Natural killer cell treated with Interleukin-12 subunit alpha and Interleukin-12 subunit beta and Interleukin-15 and Interleukin-18, amount 100 ng/mL, for 72 hours (primary cell): ENCODE results near the gene DHRS13. TPM values are rescaled to one million over a fixed set of nuclear protein-coding genes. Genes with fewer than 3 reads are reported as not detected.
"Not testable (repeated sequence)": the region's sequence is repeated elsewhere in the genome, so short reads cannot be mapped to it uniquely, and the experiment has no call there.

Experiments
- ATAC-seq, 2 donors: fragments of 150-1000 bp; cut with Tn5 transposase in 1 of 2; sonication (Bioruptor Pico), chemical (Tn5 transposase) in 1 of 2; 2 replicates each; pipeline ENCODE4 v1.10.0; 2021
- DNase-seq: peaks from one replicate; pipeline ENCODE4 v3.0.0; 2022; ENCODE audit warnings: low spot score
- H3K27ac Mint-ChIP-seq, 2 donors: 1 replicate in 1 of 2; 2 replicates in 1 of 2; pipeline ENCODE4 v1.8.0; 2022; ENCODE audit warnings: mixed read lengths in 2 of 2, mild to moderate bottlenecking in 1 of 2, moderate library complexity in 1 of 2
- H3K27me3 Mint-ChIP-seq, 2 donors: 1 replicate in 1 of 2; 2 replicates in 1 of 2; pipeline ENCODE4 v1.8.0; 2022; ENCODE audit warnings: mixed read lengths in 2 of 2
- H3K36me3 Mint-ChIP-seq: one replicate; pipeline ENCODE4 v1.8.0; 2022; ENCODE audit warnings: mixed read lengths
- H3K4me1 Mint-ChIP-seq, 2 donors: 1 replicate in 1 of 2; 2 replicates in 1 of 2; pipeline ENCODE4 v1.8.0; 2022; ENCODE audit warnings: low read depth in 2 of 2, mixed read lengths in 2 of 2, mild to moderate bottlenecking in 1 of 2
- H3K4me3 Mint-ChIP-seq: one replicate; pipeline ENCODE4 v1.8.0; 2022; ENCODE audit warnings: mixed read lengths
- H3K9me3 Mint-ChIP-seq: 2 replicates; pipeline ENCODE4 v1.8.0; 2022; ENCODE audit warnings: mixed read lengths
- total RNA-seq, 2 donors: library from RNA; stranded (reverse); gene quantifications; one replicate each; pipeline ENCODE4 v1.2.3, GENCODE V29; 2022

Gene DHRS13
- total RNA-seq, 2 donors from 2014 or later = 22.5 to 26.1 TPM

DNA sequence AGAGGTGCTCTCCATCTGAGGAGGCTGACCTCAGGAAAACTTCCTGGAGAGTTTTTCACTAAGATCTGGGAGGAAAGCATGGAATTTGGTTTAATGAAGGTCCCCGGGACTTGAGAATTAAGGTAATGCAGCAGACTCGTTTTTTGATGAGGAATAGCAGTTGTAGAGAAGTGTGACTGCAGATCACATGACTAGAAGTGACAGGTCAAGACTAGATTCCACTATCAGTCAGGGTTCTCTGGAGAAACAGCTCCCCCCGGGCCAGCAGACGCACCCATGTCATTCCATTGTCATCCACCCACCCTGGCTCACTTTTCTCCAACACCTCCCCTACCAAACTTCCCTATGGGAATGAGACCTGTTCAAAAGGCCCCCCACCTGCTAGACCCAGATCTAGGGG, 1.9 kb upstream of the DHRS13 start:
- no peak for ATAC-seq
- Mint-ChIP-seq H3K4me3 (no peak overlapping the region), H3K4me1 (peaks cover 22 to 25% of the 10 kb centered on the region in 2 donors), H3K27me3 (no peaks in the 10 kb centered on the region), H3K27ac (no peak overlapping the region), H3K9me3 (no peaks in the 10 kb centered on the region), H3K36me3 (no peaks in the 10 kb centered on the region)
- peak; percentile 18 for DNase-seq

DNA sequence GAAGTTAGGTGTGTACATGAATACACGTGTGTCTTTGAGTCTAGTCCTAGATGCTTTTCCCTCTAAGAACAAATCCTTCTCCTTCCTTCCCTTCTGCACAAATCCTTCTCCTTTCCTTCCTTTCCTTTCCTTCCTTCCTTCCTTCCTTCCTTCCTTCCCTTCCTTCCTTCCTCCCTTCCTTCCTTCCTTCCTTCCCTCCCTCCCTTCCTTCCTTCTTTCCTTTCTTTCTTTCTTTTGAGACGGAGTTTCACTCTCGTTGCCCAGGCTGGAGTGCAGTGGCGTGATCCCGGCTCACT, 615 bp upstream of the DHRS13 start:
- not testable (repeated sequence) for H3K27me3 Mint-ChIP-seq, H3K9me3 Mint-ChIP-seq, ATAC-seq, DNase-seq, H3K36me3 Mint-ChIP-seq
- H3K4me1 Mint-ChIP-seq = peaks cover 25 to 32% of the 10 kb centered on the region in 2 donors
- peak overlapping the region; percentile 60 for H3K4me3 Mint-ChIP-seq
- H3K27ac Mint-ChIP-seq = peak overlapping the region; percentile 57 to 65

DNA sequence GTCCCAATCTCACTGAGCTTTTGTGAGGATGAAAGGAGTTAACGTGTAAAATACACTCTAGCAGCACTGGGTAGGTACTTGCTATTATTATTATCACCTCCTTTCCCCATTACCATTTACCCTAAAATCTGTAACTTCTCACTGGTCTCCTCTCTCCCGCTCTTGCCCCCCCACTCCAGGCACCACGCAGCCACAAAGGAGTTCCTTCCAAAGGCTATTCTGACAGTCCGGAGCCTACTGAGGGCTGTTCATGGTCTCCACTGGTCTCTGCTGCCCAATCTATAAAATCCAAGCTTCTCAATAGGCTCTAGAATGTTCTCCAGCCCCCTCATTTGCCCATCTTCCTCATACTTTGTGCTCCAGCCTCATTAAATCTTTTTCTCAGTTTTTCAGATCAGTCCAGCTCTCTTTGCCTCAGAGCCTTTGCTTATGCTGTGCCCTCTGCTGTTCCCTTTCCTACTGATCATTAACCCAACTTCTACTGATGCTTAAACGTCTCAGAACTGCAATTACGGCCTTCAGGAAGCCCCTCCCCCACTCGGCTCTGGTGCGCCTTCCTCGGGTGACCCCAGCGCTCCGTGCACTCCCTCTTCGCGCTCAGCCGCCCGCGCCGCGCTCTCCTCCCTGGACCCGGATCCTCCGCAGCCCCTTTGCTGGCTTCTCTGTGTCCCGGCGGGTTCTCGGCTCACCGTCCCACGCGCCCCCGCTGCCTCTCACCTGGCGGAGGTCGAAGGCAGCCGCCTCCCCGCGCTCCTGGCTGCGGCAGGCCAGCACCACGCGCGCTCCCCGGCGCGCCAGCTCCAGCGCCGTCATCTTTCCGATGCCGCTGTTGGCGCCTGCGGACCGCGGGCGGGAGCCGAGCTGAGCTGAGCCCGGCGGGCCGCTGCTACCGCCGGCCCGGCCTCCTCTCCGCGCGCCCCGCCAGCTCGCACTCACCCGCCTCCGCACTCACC, 737 bp downstream of the DHRS13 start:
- peaks cover 31 to 38% of the 10 kb centered on the region in 2 donors for H3K4me1 Mint-ChIP-seq

DNA sequence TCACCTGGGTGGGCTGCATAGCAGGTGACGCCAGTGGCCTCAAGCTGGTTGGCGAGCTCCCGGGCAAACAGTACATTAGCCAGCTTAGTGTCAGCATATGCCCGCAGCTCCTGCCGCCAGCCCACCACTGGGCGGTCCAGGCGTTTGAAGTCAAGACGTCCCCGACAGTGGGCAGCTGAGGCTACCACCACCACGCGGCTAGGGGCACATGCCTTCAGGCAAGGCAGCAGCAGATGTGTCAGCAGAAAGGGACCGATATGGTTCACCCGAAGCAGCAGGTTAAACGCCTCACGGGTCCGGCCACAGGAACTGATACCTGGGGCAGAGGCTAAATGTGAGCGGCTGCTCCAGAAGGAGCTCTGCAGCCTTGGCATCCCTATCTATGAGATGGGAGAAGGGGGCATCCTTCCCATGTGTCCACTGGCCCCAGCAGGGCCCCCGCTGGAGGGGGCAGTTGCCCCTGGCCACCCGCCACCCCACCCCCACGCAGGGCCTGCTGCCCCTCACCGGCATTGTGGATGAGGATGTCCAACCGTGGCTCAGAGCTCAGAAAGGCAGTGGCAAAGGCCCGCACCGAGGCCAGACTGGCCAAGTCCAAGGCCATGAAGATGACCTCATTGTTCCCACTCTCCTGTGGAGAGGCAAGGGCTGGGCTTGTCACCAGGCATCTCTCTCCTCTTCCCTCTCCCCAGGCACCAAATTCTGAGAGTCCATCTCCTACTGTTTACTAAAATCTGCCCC, 1.7 kb downstream of the DHRS13 start:
- Mint-ChIP-seq H3K36me3 (no peaks in the 10 kb centered on the region), H3K27me3 (no peaks in the 10 kb centered on the region), H3K9me3 (no peaks in the 10 kb centered on the region), H3K27ac (peak overlapping the region; percentile 65 to 76), H3K4me3 (peak overlapping the region; percentile 93), H3K4me1 (peaks cover 40 to 45% of the 10 kb centered on the region in 2 donors)
- DNase-seq (peak; percentile 54), ATAC-seq (no peak)

More for the DNA sequence above, 737 bp downstream of the DHRS13 start:
- Mint-ChIP-seq H3K36me3 (no peaks in the 10 kb centered on the region), H3K9me3 (no peaks in the 10 kb centered on the region), H3K4me3 (peak overlapping the region; percentile 93), H3K27me3 (no peaks in the 10 kb centered on the region), H3K27ac (peak overlapping the region; percentile 65 to 76)
- DNase-seq = peak; percentile 71
- ATAC-seq = peak; percentile 60 to 73

DNA sequence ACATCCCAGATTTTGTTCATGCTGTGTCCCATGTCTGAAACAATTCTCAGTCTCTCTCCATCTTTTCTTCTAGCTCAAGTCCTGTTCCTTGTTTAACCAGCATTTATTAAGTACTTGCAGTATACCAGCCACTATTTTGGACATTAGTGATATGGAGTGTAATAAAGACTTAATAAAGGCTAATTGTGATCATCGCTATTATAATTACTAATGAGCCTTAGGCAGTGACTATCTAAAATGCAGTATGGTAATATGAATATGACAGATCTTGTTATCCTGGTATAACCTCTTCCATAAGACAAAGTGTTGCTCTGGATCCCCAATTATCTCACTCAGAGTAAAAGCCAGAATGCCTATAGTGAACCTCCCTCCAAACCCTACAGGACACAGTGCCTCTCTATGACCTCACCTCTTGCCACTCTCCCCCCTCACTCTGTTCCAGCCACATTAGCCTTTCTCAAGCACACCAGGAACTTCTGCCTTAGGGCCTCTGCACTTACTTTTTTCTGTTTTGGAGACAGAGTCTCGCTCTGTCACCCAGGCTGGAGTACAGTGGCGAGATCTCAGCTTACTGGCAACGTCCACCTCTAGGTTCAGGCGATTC, 3.6 kb downstream of the DHRS13 start:
- peak; percentile 15 for DNase-seq
- Mint-ChIP-seq H3K36me3 (no peaks in the 10 kb centered on the region), H3K4me1 (peaks cover 46 to 50% of the 10 kb centered on the region in 2 donors), H3K4me3 (peak overlapping the region; percentile 54), H3K9me3 (no peaks in the 10 kb centered on the region), H3K27me3 (no peaks in the 10 kb centered on the region), H3K27ac (peak overlapping the region; percentile 62 to 93)
- no peak for ATAC-seq

DNA sequence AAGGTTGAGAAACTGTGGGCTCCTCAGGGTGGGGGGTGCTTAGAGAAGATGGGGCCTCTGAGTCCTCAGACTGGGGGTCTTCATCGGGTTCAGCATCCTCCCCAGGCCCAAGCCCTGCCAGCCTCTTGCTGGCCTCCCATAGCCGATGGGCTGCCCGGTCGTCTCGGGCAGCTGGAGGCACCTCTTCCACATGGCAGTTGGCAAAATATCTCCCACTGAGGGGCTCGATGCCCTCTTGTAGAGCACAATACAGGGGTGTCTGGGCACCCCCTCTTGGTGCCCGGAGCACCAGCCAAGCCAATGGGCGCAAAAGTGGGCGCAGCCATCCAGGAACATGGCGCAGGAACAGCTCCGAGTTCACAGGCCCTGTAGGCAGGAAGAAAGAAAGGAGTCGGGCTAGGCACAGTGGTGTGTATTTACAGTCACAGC, 4.3 kb downstream of the DHRS13 start:
- H3K9me3 Mint-ChIP-seq = no peaks in the 10 kb centered on the region
- no peak for ATAC-seq
- H3K4me3 Mint-ChIP-seq = peak overlapping the region; percentile 93
- H3K27me3 Mint-ChIP-seq = no peaks in the 10 kb centered on the region
- H3K36me3 Mint-ChIP-seq = no peaks in the 10 kb centered on the region
- peak; percentile 32 for DNase-seq
- H3K27ac Mint-ChIP-seq = peak overlapping the region; percentile 93 to 97
- peaks cover 47 to 53% of the 10 kb centered on the region in 2 donors for H3K4me1 Mint-ChIP-seq

DNA sequence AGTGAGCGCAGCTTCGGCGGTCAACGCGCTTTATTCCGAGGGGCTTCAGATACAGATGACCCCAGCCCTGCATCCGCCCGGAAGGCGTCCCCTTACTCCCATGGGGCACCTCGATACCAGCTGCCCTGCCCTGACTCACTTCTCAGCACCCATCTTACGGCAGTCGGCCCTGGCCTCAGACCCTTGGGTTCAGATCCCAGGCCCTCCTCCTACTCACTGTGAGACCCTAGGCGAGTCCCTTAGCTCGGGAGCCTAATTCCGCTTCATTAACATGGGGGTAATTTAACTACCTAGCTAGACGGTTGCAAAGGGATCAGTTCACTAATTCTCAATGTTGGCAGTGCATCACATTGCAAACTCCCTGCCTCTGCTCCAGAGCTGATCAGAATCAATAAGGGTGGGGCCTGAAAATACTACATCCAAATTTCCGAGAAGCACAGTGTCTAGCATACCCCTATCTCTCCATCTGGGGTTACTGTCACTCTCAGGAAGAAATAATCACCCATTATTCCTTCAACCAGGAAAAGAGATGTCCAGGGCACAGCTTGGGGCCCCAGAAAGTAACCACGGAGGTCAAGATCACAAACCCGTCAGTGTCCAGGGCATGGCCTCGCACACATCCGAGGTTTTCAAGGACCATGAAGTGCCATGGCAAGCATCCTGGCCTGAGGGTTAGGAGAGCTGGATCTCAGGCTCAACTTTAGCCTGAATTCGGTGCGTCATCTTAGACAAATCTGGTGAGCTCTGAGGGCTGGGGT, 4.9 kb downstream of the DHRS13 start:
- Mint-ChIP-seq H3K27me3 (no peaks in the 10 kb centered on the region), H3K4me1 (peaks cover 48 to 54% of the 10 kb centered on the region in 2 donors), H3K9me3 (no peaks in the 10 kb centered on the region), H3K4me3 (peak overlapping the region; percentile 93), H3K27ac (peak overlapping the region; percentile 93 to 97), H3K36me3 (no peaks in the 10 kb centered on the region)
- ATAC-seq (no peak), DNase-seq (peak; percentile 23)

DNA sequence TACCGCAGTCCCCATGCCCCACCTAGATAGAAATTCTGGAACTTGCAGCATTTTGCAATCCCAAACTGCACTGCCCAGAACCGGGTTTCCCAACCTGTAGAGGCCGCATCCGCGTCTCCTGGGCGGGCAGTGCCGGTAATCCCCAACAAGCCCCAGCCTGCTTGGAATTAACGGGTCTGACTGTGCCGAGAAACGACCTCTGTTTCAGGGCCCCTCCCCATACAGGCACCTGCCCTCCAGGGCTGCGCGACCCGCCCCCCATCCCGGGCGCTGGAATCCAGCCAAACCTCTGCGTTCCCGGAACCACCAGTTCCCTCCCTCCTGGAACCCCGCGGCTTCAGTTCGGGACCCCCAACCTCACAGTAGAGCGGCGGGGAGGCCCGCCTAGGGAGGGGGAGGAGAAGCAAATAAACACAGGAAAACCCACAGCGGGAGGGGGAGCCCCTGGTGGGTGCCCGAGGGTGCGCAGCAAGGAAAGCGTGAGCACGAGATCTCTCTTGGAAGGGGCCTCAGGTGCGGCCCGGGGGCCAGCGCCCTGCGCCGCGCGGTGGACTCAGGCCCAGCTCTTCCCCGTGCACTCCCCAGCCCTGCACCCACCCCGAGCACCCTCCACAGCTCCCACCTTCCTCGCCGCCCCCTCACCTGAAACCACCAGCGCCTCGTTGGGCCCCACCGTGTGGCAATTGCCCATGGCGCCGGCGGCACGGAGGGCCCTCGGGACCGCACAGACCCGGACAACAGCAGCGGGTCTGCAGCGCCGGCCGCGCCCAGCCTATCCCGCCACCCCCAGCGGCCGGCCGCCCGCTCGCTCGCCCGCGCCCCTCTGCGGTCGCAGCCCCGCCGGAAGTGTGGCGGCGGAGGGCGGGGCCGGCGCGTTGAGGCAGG, 5.8 kb downstream of the DHRS13 start, which contains the start of gene FLOT2:
FLOT2 (minus strand) TSS at position 850 of the 885 bp plus-strand sequence; CDS start at position 691, 159 bp downstream.
- ATAC-seq (peak; percentile 76 to 77), DNase-seq (peak; percentile 76)
- H3K4me1 Mint-ChIP-seq = peaks cover 50 to 57% of the 10 kb centered on the region in 2 donors
- H3K4me3 Mint-ChIP-seq = peak within 1 kb of the TSS; percentile 93
- H3K9me3 Mint-ChIP-seq = no peaks in the 10 kb centered on the region
- no peaks in the 10 kb centered on the region for H3K27me3 Mint-ChIP-seq
- H3K36me3 Mint-ChIP-seq = no peaks in the 10 kb centered on the region
- peak within 1 kb of the TSS; percentile 93 to 97 for H3K27ac Mint-ChIP-seq

DNA sequence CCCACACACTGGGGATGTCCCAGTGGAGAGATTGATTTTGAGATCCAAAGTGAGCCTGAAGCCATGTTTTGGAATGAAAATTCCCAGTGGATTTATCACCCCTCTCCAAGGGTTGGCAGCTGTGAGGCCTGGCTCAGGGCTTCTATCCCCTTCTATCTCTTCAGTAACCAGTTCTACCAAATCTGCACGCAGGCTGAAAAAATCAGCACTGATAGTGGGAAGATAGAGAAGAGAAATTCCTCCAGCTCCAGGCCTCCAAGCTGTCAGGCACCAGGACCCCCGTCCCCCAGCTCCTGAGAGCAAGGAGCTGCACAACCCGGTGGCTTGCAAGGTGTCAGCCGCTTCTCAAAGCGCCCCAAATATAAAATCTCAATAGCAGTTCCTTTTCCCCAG, 6.4 kb downstream of the DHRS13 start:
- peak overlapping the region; percentile 93 to 97 for H3K27ac Mint-ChIP-seq
- H3K9me3 Mint-ChIP-seq = no peaks in the 10 kb centered on the region
- H3K27me3 Mint-ChIP-seq = no peaks in the 10 kb centered on the region
- ATAC-seq (no peak), DNase-seq (no peak)
- peaks cover 3% of the 10 kb centered on the region for H3K36me3 Mint-ChIP-seq
- H3K4me1 Mint-ChIP-seq = peaks cover 48 to 56% of the 10 kb centered on the region in 2 donors
- peak overlapping the region; percentile 93 for H3K4me3 Mint-ChIP-seq

DNA sequence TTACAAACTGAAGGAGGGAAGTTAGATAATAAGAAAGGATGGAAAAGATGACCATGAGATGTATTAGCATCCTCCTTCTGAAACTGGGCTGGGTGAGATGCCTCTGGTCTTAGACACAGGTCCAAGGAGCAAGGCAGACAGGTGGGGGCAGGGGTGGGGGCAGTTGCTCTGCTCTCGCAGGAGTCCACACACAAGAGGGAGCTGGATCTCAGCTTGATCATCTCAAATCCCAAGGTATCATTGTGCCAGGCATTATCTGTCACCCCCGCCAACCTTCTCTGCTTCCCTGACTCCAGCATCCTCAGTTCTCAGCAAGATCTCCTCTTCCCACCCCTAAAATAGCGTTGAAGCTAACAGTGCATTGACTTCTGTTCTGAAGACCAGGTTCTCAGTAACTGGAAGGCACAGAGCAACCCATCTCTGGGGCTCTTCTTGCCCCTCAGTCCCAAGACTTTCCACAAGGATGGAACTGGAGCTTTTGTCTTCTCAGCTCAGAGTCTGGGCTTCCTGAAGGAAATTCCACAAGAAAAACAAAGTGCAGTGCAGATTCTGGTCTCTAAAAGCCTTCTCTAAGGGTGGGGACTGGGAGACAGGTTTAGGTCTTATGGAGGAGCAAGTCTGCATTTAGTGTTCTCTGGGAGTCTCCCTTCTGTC, 7.0 kb downstream of the DHRS13 start:
- peaks cover 52 to 59% of the 10 kb centered on the region in 2 donors for H3K4me1 Mint-ChIP-seq
- peak overlapping the region; percentile 93 for H3K4me3 Mint-ChIP-seq
- H3K9me3 Mint-ChIP-seq = no peaks in the 10 kb centered on the region
- no peaks in the 10 kb centered on the region for H3K27me3 Mint-ChIP-seq
- peak overlapping the region; percentile 93 to 97 for H3K27ac Mint-ChIP-seq
- DNase-seq (peak; percentile 54), ATAC-seq (no peak)
- H3K36me3 Mint-ChIP-seq = peaks cover 6% of the 10 kb centered on the region

DNA sequence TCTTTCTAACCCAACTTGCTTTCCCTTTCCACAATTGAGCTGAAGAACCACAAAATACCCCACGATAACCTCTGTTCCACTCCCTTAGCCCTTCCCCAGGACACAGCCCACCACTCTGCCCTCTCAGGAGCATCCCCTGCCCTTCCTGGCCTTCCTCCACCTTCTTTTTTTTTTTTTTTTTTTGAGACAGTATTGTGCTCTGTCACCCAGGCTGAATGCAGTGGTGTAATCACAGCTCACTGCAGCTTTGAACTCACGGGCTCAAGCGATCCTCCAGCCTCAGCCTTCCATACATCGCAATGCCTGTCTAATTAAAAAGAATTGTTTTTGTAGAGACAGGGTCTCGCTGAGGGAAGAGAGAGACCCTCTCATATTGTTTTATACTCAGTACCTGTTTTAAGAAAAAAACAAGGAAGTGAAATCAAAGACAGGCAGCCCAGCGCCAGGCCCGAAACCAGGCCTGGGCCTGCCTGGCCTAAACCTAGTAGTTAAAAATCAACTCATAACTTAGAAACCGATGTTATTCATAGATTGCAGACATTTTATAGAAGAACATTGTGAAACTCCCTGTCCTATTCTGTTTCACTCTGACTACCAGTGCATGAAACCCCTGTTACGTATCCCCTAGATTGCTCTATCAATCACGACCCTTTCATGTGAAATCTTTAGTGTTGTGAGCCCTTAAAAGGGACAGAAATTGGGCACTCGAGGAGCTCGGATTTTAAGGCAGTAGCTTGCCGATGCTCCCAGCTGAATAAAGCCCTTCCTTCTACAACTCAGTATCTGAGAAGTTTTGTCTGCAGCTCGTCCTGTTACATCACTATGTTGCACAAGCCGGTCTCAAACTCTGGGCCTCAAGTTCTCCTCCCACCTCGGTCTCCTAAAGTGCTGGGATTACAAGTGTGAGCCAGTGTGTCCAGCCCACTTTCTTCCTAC, 9.4 kb downstream of the DHRS13 start:
- not testable (repeated sequence) for H3K36me3 Mint-ChIP-seq, H3K27me3 Mint-ChIP-seq, H3K9me3 Mint-ChIP-seq
- DNase-seq (peak; percentile 49), ATAC-seq (peak; percentile 29 to 32)
- peak overlapping the region; percentile 100 for H3K27ac Mint-ChIP-seq
- peaks cover 47 to 51% of the 10 kb centered on the region in 2 donors for H3K4me1 Mint-ChIP-seq
- peak overlapping the region; percentile 88 for H3K4me3 Mint-ChIP-seq
